Endothelial cell of umbilical vein (primary cell): ENCODE results near the gene FHIT. TPM values are rescaled to one million over a fixed set of nuclear protein-coding genes. Genes with fewer than 3 reads are reported as not detected.

Experiments
- BruUV-seq: library from RNA; stranded (reverse); fragments of 400-500 nt; replicated peaks from 2 replicates; lab custom pipeline; 2021; lab: Mats Ljungman, UMichigan
- CTCF ChIA-PET: fragments of 300-600, 350-600 bp; sonication (Branson Sonifier 250); formaldehyde crosslinking; loops from one replicate; lab custom pipeline; 2021; ENCODE audit warnings: antibody characterized with exemption, inconsistent platforms; lab: Charles Lee
- POLR2A ChIA-PET: fragments of 300-600, 350-600 bp; sonication (Branson Sonifier 250); formaldehyde crosslinking; loops from one replicate; lab custom pipeline; 2021; ENCODE audit warnings: antibody characterized with exemption, inconsistent platforms; lab: Charles Lee
- DNase-seq: peaks from one replicate; pipeline ENCODE4 v3.0.0-alpha.2; 2011; ENCODE audit warnings: low read depth, low spot score
- FAIRE-seq: peaks from 2 replicates; lab custom pipeline; 2011; peaks lifted over from hg19 to GRCh38; lab: Jason Lieb, UNC
- H2AFZ ChIP-seq: 2 replicates; pipeline ENCODE4 v1.6.0; 2012; ENCODE audit warnings: low read depth, low read length, control low read depth, inconsistent platforms
- H3K27ac ChIP-seq: 2 replicates; pipeline ENCODE4 v1.5.1; 2011; ENCODE audit warnings: low read depth, mild to moderate bottlenecking, control low read depth, low read length, moderate library complexity; ENCODE audit not compliant: insufficient read depth
- H3K27me3 ChIP-seq, 2 experiments: 2 replicates each; pipeline versions ENCODE4 v1.6.0 to v1.6.1; 2011; ENCODE audit warnings: low read length in 2 of 2, mixed read lengths in 1 of 2; ENCODE audit not compliant: control insufficient read depth in 2 of 2, insufficient read depth in 2 of 2
- H3K36me3 ChIP-seq, 2 experiments: 2 replicates in 1 of 2; 3 replicates in 1 of 2; pipeline ENCODE4 v1.5.1; 2011; ENCODE audit warnings: low read length in 2 of 2, mild to moderate bottlenecking in 1 of 2, moderate library complexity in 1 of 2; ENCODE audit not compliant: control insufficient read depth in 2 of 2, insufficient read depth in 2 of 2; ENCODE audit errors: extremely low read depth in 1 of 2
- H3K4me1 ChIP-seq: 3 replicates; pipeline ENCODE4 v1.5.1; 2011; ENCODE audit warnings: mild to moderate bottlenecking, low read length; ENCODE audit not compliant: control insufficient read depth, insufficient read depth; ENCODE audit errors: extremely low read depth
- H3K4me2 ChIP-seq: 2 replicates; pipeline ENCODE4 v1.6.1; 2011; ENCODE audit warnings: low read length, control low read depth, mixed read lengths; ENCODE audit not compliant: insufficient read depth
- H3K4me3 ChIP-seq, 3 experiments: fragments of 200-600 bp in 1 of 3; sonication (generic), shearing (Covaris generic) in 1 of 3; replicated peaks in 1 of 3; 2 replicates each; pipeline ENCODE4 v1.5.1; 2011 to 2016; ENCODE audit warnings: control low read depth in 3 of 3, low read length in 3 of 3, mild to moderate bottlenecking in 2 of 3, inconsistent platforms in 1 of 3, low read depth in 1 of 3, moderate library complexity in 1 of 3; ENCODE audit not compliant: insufficient read depth in 1 of 3
- H3K79me2 ChIP-seq: 2 replicates; pipeline ENCODE4 v1.6.0; 2012; ENCODE audit warnings: low read length, inconsistent platforms; ENCODE audit not compliant: control insufficient read depth, insufficient read depth
- H3K9ac ChIP-seq: replicated peaks from 2 replicates; pipeline ENCODE3; 2011; ENCODE audit warnings: low read length, control low read depth; ENCODE audit not compliant: insufficient read depth; ENCODE audit errors: extremely low read depth
- H3K9me1 ChIP-seq: replicated peaks from 3 replicates; pipeline ENCODE4 v1.6.0; 2011; ENCODE audit warnings: mild to moderate bottlenecking, low read length; ENCODE audit not compliant: control insufficient read depth, insufficient read depth; ENCODE audit errors: extremely low read depth
- H3K9me3 ChIP-seq: replicated peaks from 2 replicates; pipeline ENCODE4 v1.5.1; 2012; ENCODE audit warnings: low read length, inconsistent platforms; ENCODE audit not compliant: control insufficient read depth, insufficient read depth
- H4K20me1 ChIP-seq: replicated peaks from 2 replicates; pipeline ENCODE3; 2011; ENCODE audit warnings: mild to moderate bottlenecking, low read length; ENCODE audit not compliant: control insufficient read depth, insufficient read depth; ENCODE audit errors: extremely low read depth
- EZH2 ChIP-seq: IDR thresholded peaks from 2 replicates; pipeline ENCODE4 v1.6.1; 2012; ENCODE audit warnings: borderline replicate concordance, low read depth, mild to moderate bottlenecking, moderate library complexity, low read length, inconsistent platforms; ENCODE audit not compliant: severe bottlenecking
- FOS ChIP-seq: IDR thresholded peaks from 2 replicates; pipeline ENCODE4 v1.6.1; 2011; ENCODE audit warnings: mild to moderate bottlenecking, low read length, moderate library complexity, borderline replicate concordance; ENCODE audit not compliant: insufficient read depth
- GATA2 ChIP-seq: IDR thresholded peaks from 2 replicates; pipeline ENCODE4 v1.7.0; 2011; ENCODE audit warnings: low read depth, mild to moderate bottlenecking, moderate library complexity, mixed read lengths, low read length; ENCODE audit not compliant: insufficient read length, insufficient read depth
- JUN ChIP-seq: IDR thresholded peaks from 2 replicates; pipeline ENCODE4 v1.6.1; 2011; ENCODE audit warnings: borderline replicate concordance, low read depth; ENCODE audit not compliant: insufficient read length, insufficient read depth
- MYC ChIP-seq: IDR thresholded peaks from one replicate; pipeline ENCODE4 v1.6.1; 2011; ENCODE audit warnings: mild to moderate bottlenecking, low read depth, low read length
- POLR2A ChIP-seq: IDR thresholded peaks from 2 replicates; pipeline ENCODE4 v1.6.1; 2012; ENCODE audit warnings: low read depth, mild to moderate bottlenecking, control low read depth, low read length
- POLR2AphosphoS5 ChIP-seq: IDR thresholded peaks from 2 replicates; pipeline ENCODE4 v1.6.1; 2012; ENCODE audit warnings: low read depth, mild to moderate bottlenecking, control low read depth, low read length, moderate library complexity; ENCODE audit not compliant: insufficient read depth
- dilution Hi-C: fragments of 300-500 bp; cut with MboI; formaldehyde crosslinking; loops from one replicate; pipeline ENCODE4 v1.15.0; 2019; ENCODE audit warnings: low sequenced_read_pairs; ENCODE audit not compliant: extremely low pct_ligation_motif_present
- intact Hi-C: fragments of 100-400 bp; cut with micrococcal nuclease; formaldehyde crosslinking; loops from one replicate; pipeline ENCODE4 v1.10.0; 2022
- polyA plus RNA-seq, 4 experiments: library from polyadenylated mRNA; depleted of rRNA in 3 of 4; stranded (reverse) in 3 of 4; unstranded in 1 of 4; fragments of >200 nt; gene quantifications; 2 replicates each; pipeline versions ENCODE4 v1.2.1 to v1.2.3, GENCODE V29; 2011 to 2012; ENCODE audit warnings: missing spikeins in 1 of 4
- total RNA-seq: library from RNA; stranded (reverse); gene quantifications from 2 replicates; pipeline ENCODE4 v1.2.3, GENCODE V29; 2021
- TF ChIP-seq, protein P1 (sequence below): IDR thresholded peaks from 2 replicates; pipeline ENCODE4 v1.6.1; 2011; ENCODE audit not compliant: insufficient read depth, insufficient read length
- TF ChIP-seq, protein P2 (sequence below), 2 donors: IDR thresholded peaks; 1 replicate in 1 of 2; 2 replicates in 1 of 2; pipeline ENCODE4 v1.5.1; 2011; ENCODE audit warnings: low read length in 2 of 2, mild to moderate bottlenecking in 2 of 2, moderate library complexity in 2 of 2, control low read depth in 1 of 2, inconsistent platforms in 1 of 2, low read depth in 1 of 2; ENCODE audit not compliant: insufficient read depth in 1 of 2; ENCODE audit errors: extremely low read depth in 1 of 2

Gene FHIT
- total and polyA plus RNA-seq, 2 donors (not counting 3 experiments of a cell fraction or from before 2014, with no cell fraction given), result 0.47 to 2.2 TPM

DNA sequence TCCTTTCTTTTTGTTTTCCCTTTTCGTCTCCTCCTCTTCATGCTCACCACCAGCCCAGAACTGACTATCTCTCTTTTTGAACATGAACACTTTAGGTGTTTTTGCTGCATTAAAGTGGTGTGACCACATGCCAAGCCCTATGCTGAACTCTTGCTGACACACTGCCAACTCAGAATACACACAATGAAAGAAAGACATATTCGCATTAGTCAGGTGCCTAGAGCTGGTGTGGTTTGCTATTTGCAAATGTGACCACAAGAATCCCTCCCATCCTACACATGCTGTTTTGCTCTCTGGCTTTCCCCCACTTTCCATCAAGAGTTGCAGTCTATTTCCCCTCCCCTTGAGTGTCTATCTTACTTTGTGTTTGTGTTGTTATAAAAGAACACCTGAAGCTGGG is 1233.6 kb downstream of the FHIT start:
- no peak for FAIRE-seq
- Histone ChIP-seq H3K9ac (no peak overlapping the region), H3K79me2 (no peaks in the 10 kb centered on the region), H4K20me1 (no peaks in the 10 kb centered on the region), H3K4me1 (no peaks in the 10 kb centered on the region), H3K4me2 (no peak overlapping the region), H3K9me1 (no peaks in the 10 kb centered on the region), H3K36me3 (no peaks in the 10 kb centered on the region), H3K4me3 (no peak overlapping the region), H2AFZ (no peak overlapping the region), H3K9me3 (no peaks in the 10 kb centered on the region), H3K27me3 (no peaks in the 10 kb centered on the region), H3K27ac (no peak overlapping the region)
- POLR2A ChIA-PET, result no interaction called here
- BruUV-seq, result no TSS peak
- TF ChIP-seq GATA2 (no peak), JUN (no peak), POLR2AphosphoS5 (no peak), EZH2 (no peak), MYC (no peak), FOS (no peak), POLR2A (no peak)
- TF ChIP-seq, protein P1, sequence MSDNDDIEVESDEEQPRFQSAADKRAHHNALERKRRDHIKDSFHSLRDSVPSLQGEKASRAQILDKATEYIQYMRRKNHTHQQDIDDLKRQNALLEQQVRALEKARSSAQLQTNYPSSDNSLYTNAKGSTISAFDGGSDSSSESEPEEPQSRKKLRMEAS, result no peak
- TF ChIP-seq, protein P2, sequence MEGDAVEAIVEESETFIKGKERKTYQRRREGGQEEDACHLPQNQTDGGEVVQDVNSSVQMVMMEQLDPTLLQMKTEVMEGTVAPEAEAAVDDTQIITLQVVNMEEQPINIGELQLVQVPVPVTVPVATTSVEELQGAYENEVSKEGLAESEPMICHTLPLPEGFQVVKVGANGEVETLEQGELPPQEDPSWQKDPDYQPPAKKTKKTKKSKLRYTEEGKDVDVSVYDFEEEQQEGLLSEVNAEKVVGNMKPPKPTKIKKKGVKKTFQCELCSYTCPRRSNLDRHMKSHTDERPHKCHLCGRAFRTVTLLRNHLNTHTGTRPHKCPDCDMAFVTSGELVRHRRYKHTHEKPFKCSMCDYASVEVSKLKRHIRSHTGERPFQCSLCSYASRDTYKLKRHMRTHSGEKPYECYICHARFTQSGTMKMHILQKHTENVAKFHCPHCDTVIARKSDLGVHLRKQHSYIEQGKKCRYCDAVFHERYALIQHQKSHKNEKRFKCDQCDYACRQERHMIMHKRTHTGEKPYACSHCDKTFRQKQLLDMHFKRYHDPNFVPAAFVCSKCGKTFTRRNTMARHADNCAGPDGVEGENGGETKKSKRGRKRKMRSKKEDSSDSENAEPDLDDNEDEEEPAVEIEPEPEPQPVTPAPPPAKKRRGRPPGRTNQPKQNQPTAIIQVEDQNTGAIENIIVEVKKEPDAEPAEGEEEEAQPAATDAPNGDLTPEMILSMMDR (IDR thresholded peaks at IDR 0.05; ENCODE audit: extremely low read depth in 1 of 2, insufficient read depth in 1 of 2, low read depth in 1 of 2, low read length in 2 of 2), result no peak
- dilution Hi-C loops, result no loop called here
- intact Hi-C loops, result no loop called here
- CTCF ChIA-PET, result no interaction called here
- no peak for DNase-seq
